NT2/D1 (cell line): ENCODE results near the gene UNC45A.

Source experiments
- SUZ12 ChIP-seq: IDR thresholded peaks from 2 replicates; pipeline ENCODE4 v1.6.1; 2011; ENCODE audit not compliant: insufficient read length, insufficient read depth; ENCODE audit errors: extremely low read depth
- YY1 ChIP-seq: IDR thresholded peaks from 2 replicates; pipeline ENCODE4 v1.6.1; 2011; ENCODE audit not compliant: insufficient read length, insufficient read depth

GRCh38 chr15:90956274-90957030 is 21.4 kb downstream of the UNC45A start:
- no peak for TF ChIP-seq YY1
- no peak for TF ChIP-seq SUZ12
